B cell (primary cell): Measurements from ENCODE around the gene KLHDC7B. TPM values are rescaled to one million over a fixed set of nuclear protein-coding genes. Genes with fewer than 3 reads are reported as not detected.

Source experiments
- ATAC-seq: fragments of 200-7000 bp; cut with Tn5 transposase; one replicate; pipeline ENCODE4 v1.10.0; 2021; ENCODE audit warnings: low read depth, mild to moderate bottlenecking, moderate number of reproducible peaks, moderate library complexity
- CTCF ChIA-PET: fragments of 350-600 bp; sonication (Branson Sonifier 250); formaldehyde crosslinking; loops from one replicate; lab custom pipeline; 2021; ENCODE audit warnings: antibody characterized with exemption, inconsistent platforms; lab: Charles Lee
- POLR2A ChIA-PET: fragments of 350-600 bp; sonication (Branson Sonifier 250); formaldehyde crosslinking; loops from one replicate; lab custom pipeline; 2021; ENCODE audit warnings: antibody characterized with exemption; lab: Charles Lee
- DNase-seq: peaks from one replicate; pipeline ENCODE4 v3.0.0; 2013
- H2AFZ ChIP-seq: 2 replicates; pipeline ENCODE4 v1.6.1; 2012; ENCODE audit warnings: mild to moderate bottlenecking, low read depth, low read length; ENCODE audit not compliant: insufficient read depth, poor library complexity, severe bottlenecking
- H3K27ac ChIP-seq, 2 donors: 1 replicate in 1 of 2; 2 replicates in 1 of 2; pipeline ENCODE4 v1.5.1; 2012 to 2013; ENCODE audit warnings: low read length in 2 of 2, mild to moderate bottlenecking in 2 of 2, moderate library complexity in 1 of 2
- H3K27me3 ChIP-seq, 4 experiments: fragments of 200-600 bp in 1 of 4; sonication (generic) in 1 of 4; replicated peaks in 1 of 4; 1 replicate in 2 of 4; 2 replicates in 2 of 4; pipeline versions ENCODE4 v1.6.1 to v1.7.0; 2013 to 2016; ENCODE audit warnings: low read length in 3 of 4, mild to moderate bottlenecking in 2 of 4, mixed read lengths in 1 of 4, moderate library complexity in 1 of 4; ENCODE audit not compliant: insufficient read depth in 4 of 4, control insufficient read depth in 3 of 4; ENCODE audit errors: control extremely low read depth in 1 of 4
- H3K36me3 ChIP-seq, 2 experiments: replicated peaks in 1 of 2; 1 replicate in 1 of 2; 2 replicates in 1 of 2; pipeline versions ENCODE4 v1.6.1 to v1.7.1; 2013; ENCODE audit warnings: low read length in 1 of 2; ENCODE audit not compliant: insufficient read depth in 2 of 2, control insufficient read depth in 1 of 2; ENCODE audit errors: control extremely low read depth in 1 of 2, extremely low read depth in 1 of 2
- H3K4me1 ChIP-seq, 2 donors: fragments of 200-600 bp in 1 of 2; sonication (generic) in 1 of 2; 1 replicate in 1 of 2; 2 replicates in 1 of 2; pipeline versions ENCODE4 v1.5.1 to v1.6.1; 2013 to 2017; ENCODE audit warnings: low read length in 2 of 2; ENCODE audit not compliant: control insufficient read depth in 2 of 2, insufficient read depth in 2 of 2
- H3K4me2 ChIP-seq: replicated peaks from 2 replicates; pipeline ENCODE3; 2012; ENCODE audit warnings: mild to moderate bottlenecking, low read depth, low read length; ENCODE audit not compliant: poor library complexity, severe bottlenecking
- H3K4me3 ChIP-seq, 5 experiments: fragments of 200-600 bp in 1 of 5; sonication (generic) in 1 of 5; 1 replicate in 3 of 5; 2 replicates in 2 of 5; pipeline versions ENCODE4 v1.5.1 to v1.7.0; 2011 to 2016; ENCODE audit warnings: low read length in 4 of 5, mild to moderate bottlenecking in 4 of 5, low read depth in 2 of 5, control low read depth in 1 of 5, moderate library complexity in 1 of 5; ENCODE audit not compliant: insufficient read depth in 1 of 5; ENCODE audit errors: control extremely low read depth in 1 of 5, extremely low read depth in 1 of 5
- H3K79me2 ChIP-seq: fragments of 200-600 bp; sonication (generic); one replicate; pipeline ENCODE4 v1.6.0; 2016; ENCODE audit warnings: low read length; ENCODE audit not compliant: control insufficient read depth, insufficient read depth
- H3K9ac ChIP-seq: fragments of 200-600 bp; sonication (generic); 2 replicates; pipeline ENCODE4 v1.6.1; 2017; ENCODE audit warnings: mild to moderate bottlenecking, low read length, moderate library complexity
- H3K9me3 ChIP-seq, 3 donors: one replicate each; pipeline versions ENCODE4 v1.6.1 to v1.7.1; 2013; ENCODE audit warnings: low read length in 2 of 3; ENCODE audit not compliant: control insufficient read depth in 2 of 3, insufficient read depth in 1 of 3; ENCODE audit errors: control extremely low read depth in 1 of 3
- H4K20me1 ChIP-seq: 2 replicates; pipeline ENCODE4 v1.6.0; 2012; ENCODE audit warnings: mild to moderate bottlenecking, low read length; ENCODE audit not compliant: insufficient read depth, control insufficient read depth, poor library complexity, severe bottlenecking
- H3K27ac Mint-ChIP-seq: one replicate; pipeline ENCODE4 v1.8.0; 2021; ENCODE audit warnings: mixed read lengths
- H3K27me3 Mint-ChIP-seq: one replicate; pipeline ENCODE4 v1.8.0; 2021; ENCODE audit warnings: mixed read lengths
- H3K4me1 Mint-ChIP-seq: one replicate; pipeline ENCODE4 v1.8.0; 2021; ENCODE audit warnings: mixed read lengths
- H3K4me3 Mint-ChIP-seq: one replicate; pipeline ENCODE4 v1.8.0; 2021; ENCODE audit warnings: mixed read lengths
- H3K9me3 Mint-ChIP-seq: one replicate; pipeline ENCODE4 v1.8.0; 2022; ENCODE audit warnings: mixed read lengths; ENCODE audit not compliant: insufficient read depth
- EZH2 ChIP-seq: IDR thresholded peaks from 2 replicates; pipeline ENCODE4 v1.6.1; 2012; ENCODE audit warnings: borderline replicate concordance, low read depth, mild to moderate bottlenecking, moderate library complexity, low read length; ENCODE audit not compliant: insufficient read depth, poor library complexity, severe bottlenecking
- WGBS: methylation state at CpG from one replicate; pipeline ENCODE4 v1.1.5; 2013; ENCODE audit warnings: missing lambda C conversion rate; ENCODE audit not compliant: insufficient coverage; 5-methylcytosine and 5-hydroxymethylcytosine counted together
- intact Hi-C: fragments of 100-400 bp; cut with micrococcal nuclease; formaldehyde crosslinking; loops from one replicate; pipeline ENCODE4 v1.10.0; 2022
- polyA plus RNA-seq: library from polyadenylated mRNA; depleted of rRNA; stranded (reverse); fragments of >200 nt; gene quantifications from 2 replicates; pipeline ENCODE4 v1.2.3, GENCODE V29; 2012
- total RNA-seq, 2 donors: library from RNA; stranded (reverse); fragments of 120-200 nt in 1 of 2; gene quantifications; 1 replicate in 1 of 2; 2 replicates in 1 of 2; pipeline versions ENCODE4 v1.2.3 to v1.2.4, GENCODE V29; 2013 to 2022
- TF ChIP-seq, protein P1 (sequence below): fragments of 200-600 bp; IDR thresholded peaks from one replicate; pipeline ENCODE4 v1.8.0; 2022; ENCODE audit warnings: antibody characterized with exemption, mild to moderate bottlenecking

KLHDC7B gene
- total and polyA plus RNA-seq, 2 donors (not counting 1 experiment from before 2014, with no cell fraction given): 1.8 to 6.2 TPM

DNA sequence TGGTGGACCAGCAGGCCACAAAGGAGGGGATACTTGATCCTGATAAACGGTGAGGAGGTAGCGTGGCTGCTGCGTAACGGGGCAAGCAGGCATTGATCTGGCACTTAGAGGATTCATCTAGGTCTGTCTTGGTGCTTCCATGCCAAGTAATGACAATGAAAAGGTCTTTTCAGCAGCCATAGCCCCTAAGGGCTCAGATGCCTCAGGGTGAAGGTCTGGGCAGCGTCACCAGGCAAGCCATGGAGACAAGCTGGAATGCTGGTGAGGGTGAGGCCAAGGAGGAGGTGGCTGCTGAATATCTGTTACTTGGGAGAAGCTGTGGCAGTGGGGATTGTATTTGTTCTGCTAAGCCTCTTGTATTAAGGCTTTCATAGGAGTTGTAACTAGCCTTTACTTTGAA, 41.7 kb downstream of the KLHDC7B start:
- H3K36me3 ChIP-seq: no peaks in the 10 kb centered on the region
- no peaks in the 10 kb centered on the region for H3K27me3 ChIP-seq
- Mint-ChIP-seq H3K27me3 (no peaks in the 10 kb centered on the region), H3K4me1 (peaks cover 7% of the 10 kb centered on the region), H3K9me3 (no peaks in the 10 kb centered on the region), H3K4me3 (no peak overlapping the region), H3K27ac (no peak overlapping the region)
- intact Hi-C loops: no loop called here
- WGBS: 98% methylated on average over 4 of the region's 5 CpGs
- H3K9ac ChIP-seq: no peak overlapping the region
- H3K79me2 ChIP-seq: no peaks in the 10 kb centered on the region
- H2AFZ ChIP-seq: no peak overlapping the region
- no peak overlapping the region for H3K27ac ChIP-seq
- H3K4me2 ChIP-seq: no peak overlapping the region
- H4K20me1 ChIP-seq: no peaks in the 10 kb centered on the region
- ATAC-seq (no peak), DNase-seq (no peak)
- no peaks in the 10 kb centered on the region for H3K9me3 ChIP-seq
- peaks cover 5 to 7% of the 10 kb centered on the region in 2 donors for H3K4me1 ChIP-seq
- POLR2A ChIA-PET: interaction anchor here (0.6 kb wide), 1 partner anchor 735 kb away, joined by 5 read pairs; no protein-coding TSS in a partner anchor
- no peak overlapping the region for H3K4me3 ChIP-seq
- TF ChIP-seq, protein P1, sequence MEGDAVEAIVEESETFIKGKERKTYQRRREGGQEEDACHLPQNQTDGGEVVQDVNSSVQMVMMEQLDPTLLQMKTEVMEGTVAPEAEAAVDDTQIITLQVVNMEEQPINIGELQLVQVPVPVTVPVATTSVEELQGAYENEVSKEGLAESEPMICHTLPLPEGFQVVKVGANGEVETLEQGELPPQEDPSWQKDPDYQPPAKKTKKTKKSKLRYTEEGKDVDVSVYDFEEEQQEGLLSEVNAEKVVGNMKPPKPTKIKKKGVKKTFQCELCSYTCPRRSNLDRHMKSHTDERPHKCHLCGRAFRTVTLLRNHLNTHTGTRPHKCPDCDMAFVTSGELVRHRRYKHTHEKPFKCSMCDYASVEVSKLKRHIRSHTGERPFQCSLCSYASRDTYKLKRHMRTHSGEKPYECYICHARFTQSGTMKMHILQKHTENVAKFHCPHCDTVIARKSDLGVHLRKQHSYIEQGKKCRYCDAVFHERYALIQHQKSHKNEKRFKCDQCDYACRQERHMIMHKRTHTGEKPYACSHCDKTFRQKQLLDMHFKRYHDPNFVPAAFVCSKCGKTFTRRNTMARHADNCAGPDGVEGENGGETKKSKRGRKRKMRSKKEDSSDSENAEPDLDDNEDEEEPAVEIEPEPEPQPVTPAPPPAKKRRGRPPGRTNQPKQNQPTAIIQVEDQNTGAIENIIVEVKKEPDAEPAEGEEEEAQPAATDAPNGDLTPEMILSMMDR: no peak
- TF ChIP-seq EZH2: no peak
- CTCF ChIA-PET: interaction anchor here (1.0 kb wide), 1 partner anchor 62 kb away, joined by 5 read pairs; the partner anchor contains the start of gene SCO2

- 83% methylated on average over 3 of the region's 3 CpGs for WGBS
- H3K27ac Mint-ChIP-seq: no peak overlapping the region
- DNase-seq: no peak
- H3K27ac ChIP-seq: no peak overlapping the region
- H2AFZ ChIP-seq: no peak overlapping the region
- peaks cover 4% of the 10 kb centered on the region for H3K4me1 Mint-ChIP-seq
- intact Hi-C loops: no loop called here
- peaks cover 0 to 10% (median 0%) of the 10 kb centered on the region in 3 donors for H3K9me3 ChIP-seq
- CTCF ChIA-PET: no interaction called here
- no peaks in the 10 kb centered on the region for H3K36me3 ChIP-seq
- no peak overlapping the region for H3K9ac ChIP-seq
- TF ChIP-seq, protein P1: no peak
- no peak for TF ChIP-seq EZH2
- no peaks in the 10 kb centered on the region for H3K9me3 Mint-ChIP-seq
- H3K4me2 ChIP-seq: no peak overlapping the region
- H3K4me1 ChIP-seq: peaks cover 4 to 6% of the 10 kb centered on the region in 2 donors
- peaks cover 0 to 21% (median 11%) of the 10 kb centered on the region in 4 experiments for H3K27me3 ChIP-seq
- no peaks in the 10 kb centered on the region for H3K79me2 ChIP-seq
- H3K4me3 Mint-ChIP-seq: no peak overlapping the region
- POLR2A ChIA-PET: no interaction called here
- H3K4me3 ChIP-seq: no peak overlapping the region
- no peak for ATAC-seq
- no peaks in the 10 kb centered on the region for H4K20me1 ChIP-seq
- H3K27me3 Mint-ChIP-seq: peaks cover 11% of the 10 kb centered on the region
Observed at GRCh38 chr22:50595189-50595588, 49.5 kb downstream of the KLHDC7B start.
